HepG2 (cell line): ENCODE data around the gene CRKL. TPM values are rescaled to one million over a fixed set of nuclear protein-coding genes. Genes with fewer than 3 reads are reported as not detected.
A peak's percentile ranks its signal among the peaks of the same experiment; 100 is the strongest.

Experiments
- ATF7-NPFF ChIP-seq: sonication (generic); formaldehyde crosslinking; IDR thresholded peaks from 2 replicates; pipeline ENCODE4 v1.8.1; 2023; ENCODE audit warnings: mild to moderate bottlenecking, low read depth, missing genetic modification reagents, moderate library complexity
- HMG20B ChIP-seq: conservative IDR thresholded peaks from 2 replicates; pipeline ENCODE4 v1.6.1; 2016; ENCODE audit warnings: missing genetic modification reagents, missing compliant biosample characterization
- IRX3 ChIP-seq: sonication (generic); formaldehyde crosslinking; IDR thresholded peaks from 2 replicates; pipeline ENCODE4 v1.8.1; 2023; ENCODE audit warnings: mild to moderate bottlenecking, low read depth, missing genetic modification reagents, borderline replicate concordance
- KAT7 ChIP-seq: IDR thresholded peaks from 2 replicates; pipeline ENCODE4 v1.6.1; 2018; ENCODE audit warnings: borderline replicate concordance, missing compliant biosample characterization
- POLR2G ChIP-seq: fragments of 200-400 bp; formaldehyde crosslinking; IDR thresholded peaks from 2 replicates; pipeline ENCODE4 v1.6.1; 2018; ENCODE audit warnings: mild to moderate bottlenecking, low read depth, low read length, moderate library complexity
- RFX5 ChIP-seq: IDR thresholded peaks from 2 replicates; pipeline ENCODE4 v1.6.1; 2011; ENCODE audit warnings: low read depth, low read length, improper control_type of control experiment
- SRY ChIP-seq: sonication (generic); formaldehyde crosslinking; IDR thresholded peaks from 2 replicates; pipeline ENCODE4 v1.8.0; 2022; ENCODE audit warnings: mild to moderate bottlenecking, missing genetic modification reagents
- TOPORS ChIP-seq: sonication (generic); formaldehyde crosslinking; IDR thresholded peaks from 2 replicates; pipeline ENCODE4 v1.8.0; 2023; ENCODE audit warnings: mild to moderate bottlenecking, missing genetic modification reagents
- XBP1 ChIP-seq: sonication (generic); formaldehyde crosslinking; IDR thresholded peaks from 2 replicates; pipeline ENCODE4 v1.5.0; 2020; ENCODE audit warnings: missing genetic modification reagents
- ZFP37 ChIP-seq: sonication (generic); formaldehyde crosslinking; IDR thresholded peaks from 2 replicates; pipeline ENCODE4 v1.4.0; 2020; ENCODE audit warnings: missing genetic modification reagents, borderline replicate concordance
- ZNF20 ChIP-seq: sonication (generic); formaldehyde crosslinking; IDR thresholded peaks from 2 replicates; pipeline ENCODE4 v1.4.0; 2020; ENCODE audit warnings: mild to moderate bottlenecking, moderate library complexity, missing genetic modification reagents
- ZNF24 ChIP-seq: fragments of 450-650 bp; IDR thresholded peaks from 2 replicates; pipeline ENCODE4 v1.6.1; 2017; ENCODE audit warnings: antibody characterized with exemption, mild to moderate bottlenecking
- ZNF543 ChIP-seq: sonication (generic); formaldehyde crosslinking; IDR thresholded peaks from 2 replicates; pipeline ENCODE4 v1.4.0; 2020; ENCODE audit warnings: mild to moderate bottlenecking, missing genetic modification reagents
- ZNF672 ChIP-seq: sonication (generic); formaldehyde crosslinking; IDR thresholded peaks from 2 replicates; pipeline ENCODE4 v1.8.1; 2022; ENCODE audit warnings: missing genetic modification reagents
- ZNF777 ChIP-seq: sonication (generic); formaldehyde crosslinking; IDR thresholded peaks from 2 replicates; pipeline ENCODE4 v1.4.0; 2020; ENCODE audit warnings: missing genetic modification reagents
- ZNF788 ChIP-seq: sonication (generic); formaldehyde crosslinking; IDR thresholded peaks from 2 replicates; pipeline ENCODE4 v1.5.0; 2020; ENCODE audit warnings: mild to moderate bottlenecking, missing genetic modification reagents, borderline replicate concordance
- polyA plus RNA-seq, 8 experiments: library from polyadenylated mRNA; depleted of rRNA in 3 of 8; stranded (reverse) in 7 of 8; unstranded in 1 of 8; fragments of >200 nt; fragmentation: Illumina TruSeq in 4 of 8; extraction: Trizol in 4 of 8; gene quantifications; 2 replicates each; pipeline versions ENCODE4 v1.2.1 to v1.2.3, GENCODE V29; 2011 to 2016; ENCODE audit warnings: low read depth in 4 of 8, missing spikeins in 1 of 8, mixed read lengths in 1 of 8; ENCODE audit not compliant: insufficient read depth in 1 of 8
- total RNA-seq, 5 experiments: library from RNA; depleted of rRNA; stranded (reverse); fragments of >200 nt; fragmentation: Illumina TruSeq; extraction: Trizol; gene quantifications; 2 replicates each; pipeline ENCODE4 v1.2.3, GENCODE V29; 2016; ENCODE audit warnings: low read depth in 1 of 5
- TF ChIP-seq, protein P1 (sequence below): sonication (generic); formaldehyde crosslinking; IDR thresholded peaks from 2 replicates; pipeline ENCODE4 v1.5.1; 2020; ENCODE audit warnings: mild to moderate bottlenecking, missing genetic modification reagents, moderate library complexity
- TF ChIP-seq, protein P2 (sequence below): sonication (generic); formaldehyde crosslinking; IDR thresholded peaks from 2 replicates; pipeline ENCODE4 v1.4.0; 2020; ENCODE audit warnings: mild to moderate bottlenecking, missing genetic modification reagents
- TF ChIP-seq, protein P3 (sequence below): sonication (generic); IDR thresholded peaks from 2 replicates; pipeline ENCODE4 v1.6.1; 2016; ENCODE audit warnings: low read depth, borderline replicate concordance
- TF ChIP-seq, protein P4 (sequence below): IDR thresholded peaks from 2 replicates; pipeline ENCODE4 v1.6.1; 2016; ENCODE audit warnings: low read depth, control low read depth
- TF ChIP-seq, protein P5 (sequence below): sonication (generic); formaldehyde crosslinking; IDR thresholded peaks from 2 replicates; pipeline ENCODE4 v1.5.1; 2020; ENCODE audit warnings: missing genetic modification reagents, mild to moderate bottlenecking, borderline replicate concordance

CRKL gene
- total and polyA plus RNA-seq, 2 of the 13 experiments (the other 11 are each of a cell fraction or from before 2014, with no cell fraction given) = 37.4 to 60.6 TPM

DNA sequence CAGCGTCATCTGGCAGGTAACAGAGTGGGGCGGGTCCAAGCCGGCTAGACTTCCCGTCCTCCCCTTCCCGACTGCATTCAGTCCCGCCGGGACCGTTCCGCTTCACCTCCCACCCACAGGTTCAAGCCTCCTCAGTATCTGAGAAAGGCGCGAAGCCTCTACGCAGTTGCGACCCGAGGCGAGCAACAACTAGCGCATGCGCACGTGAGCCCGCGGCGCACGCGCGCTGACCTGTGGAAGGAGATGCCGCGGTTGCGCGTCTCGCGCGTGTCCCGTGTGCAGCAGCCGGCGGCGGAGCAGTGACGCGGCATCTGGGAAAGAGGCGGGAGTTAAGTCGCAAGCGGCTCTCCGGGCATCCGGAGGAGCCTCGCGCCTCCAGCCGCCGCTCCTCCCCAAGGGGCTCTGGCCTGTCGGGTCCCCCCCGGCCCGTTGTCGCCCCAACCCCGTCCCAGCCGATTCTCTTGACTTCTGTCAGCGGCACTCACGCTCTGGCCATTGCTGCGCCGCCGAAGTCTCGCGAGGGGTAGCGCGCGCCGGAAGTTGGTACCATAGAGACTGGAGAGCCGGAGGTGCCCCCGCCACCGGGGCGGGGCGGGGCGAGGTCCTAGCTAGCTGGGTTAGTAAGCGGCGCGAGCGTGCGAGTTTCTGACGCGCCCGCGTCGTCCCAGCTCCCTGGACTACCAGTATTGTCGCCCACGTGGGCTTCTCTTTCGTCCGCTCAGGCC, 84.6 kb downstream of the CRKL start, which contains the start of gene THAP7 (continued):
- TF ChIP-seq ZNF788 (CRISPR knock-in tag) (peak; percentile 25; the same call in 1 of the 2 replicates), POLR2G (peak; percentile 95), TOPORS (CRISPR knock-in tag) (peak; percentile 43; the same call in 1 of the 2 replicates), ZNF20 (peak; percentile 84), XBP1 (CRISPR knock-in tag) (no peak), ZNF777 (CRISPR knock-in tag) (0 out of 2 replicates have a peak, but pooled peaks have one; percentile 24), HMG20B (CRISPR knock-in tag) (no peak), IRX3 (CRISPR knock-in tag) (peak; percentile 65; the same call in 1 of the 2 replicates), KAT7 (CRISPR knock-in tag) (no peak; the same call in 1 of the 2 replicates), ZFP37 (0 out of 2 replicates have a peak, but pooled peaks have one; percentile 81), ZNF24 (no peak), ATF7-NPFF (CRISPR knock-in tag) (peak; percentile 57; the same call in 1 of the 2 replicates), ZNF543 (CRISPR knock-in tag) (peak; percentile 69; the same call in 1 of the 2 replicates), RFX5 (0 out of 2 replicates have a peak, but pooled peaks have one; percentile 3), ZNF672 (CRISPR knock-in tag) (no peak), SRY (CRISPR knock-in tag) (peak; percentile 66; the same call in 1 of the 2 replicates)
- TF ChIP-seq, protein P1, sequence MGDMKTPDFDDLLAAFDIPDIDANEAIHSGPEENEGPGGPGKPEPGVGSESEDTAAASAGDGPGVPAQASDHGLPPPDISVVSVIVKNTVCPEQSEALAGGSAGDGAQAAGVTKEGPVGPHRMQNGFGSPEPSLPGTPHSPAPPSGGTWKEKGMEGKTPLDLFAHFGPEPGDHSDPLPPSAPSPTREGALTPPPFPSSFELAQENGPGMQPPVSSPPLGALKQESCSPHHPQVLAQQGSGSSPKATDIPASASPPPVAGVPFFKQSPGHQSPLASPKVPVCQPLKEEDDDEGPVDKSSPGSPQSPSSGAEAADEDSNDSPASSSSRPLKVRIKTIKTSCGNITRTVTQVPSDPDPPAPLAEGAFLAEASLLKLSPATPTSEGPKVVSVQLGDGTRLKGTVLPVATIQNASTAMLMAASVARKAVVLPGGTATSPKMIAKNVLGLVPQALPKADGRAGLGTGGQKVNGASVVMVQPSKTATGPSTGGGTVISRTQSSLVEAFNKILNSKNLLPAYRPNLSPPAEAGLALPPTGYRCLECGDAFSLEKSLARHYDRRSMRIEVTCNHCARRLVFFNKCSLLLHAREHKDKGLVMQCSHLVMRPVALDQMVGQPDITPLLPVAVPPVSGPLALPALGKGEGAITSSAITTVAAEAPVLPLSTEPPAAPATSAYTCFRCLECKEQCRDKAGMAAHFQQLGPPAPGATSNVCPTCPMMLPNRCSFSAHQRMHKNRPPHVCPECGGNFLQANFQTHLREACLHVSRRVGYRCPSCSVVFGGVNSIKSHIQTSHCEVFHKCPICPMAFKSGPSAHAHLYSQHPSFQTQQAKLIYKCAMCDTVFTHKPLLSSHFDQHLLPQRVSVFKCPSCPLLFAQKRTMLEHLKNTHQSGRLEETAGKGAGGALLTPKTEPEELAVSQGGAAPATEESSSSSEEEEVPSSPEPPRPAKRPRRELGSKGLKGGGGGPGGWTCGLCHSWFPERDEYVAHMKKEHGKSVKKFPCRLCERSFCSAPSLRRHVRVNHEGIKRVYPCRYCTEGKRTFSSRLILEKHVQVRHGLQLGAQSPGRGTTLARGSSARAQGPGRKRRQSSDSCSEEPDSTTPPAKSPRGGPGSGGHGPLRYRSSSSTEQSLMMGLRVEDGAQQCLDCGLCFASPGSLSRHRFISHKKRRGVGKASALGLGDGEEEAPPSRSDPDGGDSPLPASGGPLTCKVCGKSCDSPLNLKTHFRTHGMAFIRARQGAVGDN = peak; percentile 99
- TF ChIP-seq, protein P2, sequence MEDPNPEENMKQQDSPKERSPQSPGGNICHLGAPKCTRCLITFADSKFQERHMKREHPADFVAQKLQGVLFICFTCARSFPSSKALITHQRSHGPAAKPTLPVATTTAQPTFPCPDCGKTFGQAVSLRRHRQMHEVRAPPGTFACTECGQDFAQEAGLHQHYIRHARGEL (CRISPR knock-in tag) = peak; percentile 65
- TF ChIP-seq, protein P3, sequence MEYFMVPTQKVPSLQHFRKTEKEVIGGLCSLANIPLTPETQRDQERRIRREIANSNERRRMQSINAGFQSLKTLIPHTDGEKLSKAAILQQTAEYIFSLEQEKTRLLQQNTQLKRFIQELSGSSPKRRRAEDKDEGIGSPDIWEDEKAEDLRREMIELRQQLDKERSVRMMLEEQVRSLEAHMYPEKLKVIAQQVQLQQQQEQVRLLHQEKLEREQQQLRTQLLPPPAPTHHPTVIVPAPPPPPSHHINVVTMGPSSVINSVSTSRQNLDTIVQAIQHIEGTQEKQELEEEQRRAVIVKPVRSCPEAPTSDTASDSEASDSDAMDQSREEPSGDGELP = peak; percentile 29; the same call in 1 of the 2 replicates
- TF ChIP-seq, protein P4, sequence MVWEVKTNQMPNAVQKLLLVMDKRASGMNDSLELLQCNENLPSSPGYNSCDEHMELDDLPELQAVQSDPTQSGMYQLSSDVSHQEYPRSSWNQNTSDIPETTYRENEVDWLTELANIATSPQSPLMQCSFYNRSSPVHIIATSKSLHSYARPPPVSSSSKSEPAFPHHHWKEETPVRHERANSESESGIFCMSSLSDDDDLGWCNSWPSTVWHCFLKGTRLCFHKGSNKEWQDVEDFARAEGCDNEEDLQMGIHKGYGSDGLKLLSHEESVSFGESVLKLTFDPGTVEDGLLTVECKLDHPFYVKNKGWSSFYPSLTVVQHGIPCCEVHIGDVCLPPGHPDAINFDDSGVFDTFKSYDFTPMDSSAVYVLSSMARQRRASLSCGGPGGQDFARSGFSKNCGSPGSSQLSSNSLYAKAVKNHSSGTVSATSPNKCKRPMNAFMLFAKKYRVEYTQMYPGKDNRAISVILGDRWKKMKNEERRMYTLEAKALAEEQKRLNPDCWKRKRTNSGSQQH (CRISPR knock-in tag) = peak; percentile 35; the same call in 1 of the 2 replicates
- TF ChIP-seq, protein P5, sequence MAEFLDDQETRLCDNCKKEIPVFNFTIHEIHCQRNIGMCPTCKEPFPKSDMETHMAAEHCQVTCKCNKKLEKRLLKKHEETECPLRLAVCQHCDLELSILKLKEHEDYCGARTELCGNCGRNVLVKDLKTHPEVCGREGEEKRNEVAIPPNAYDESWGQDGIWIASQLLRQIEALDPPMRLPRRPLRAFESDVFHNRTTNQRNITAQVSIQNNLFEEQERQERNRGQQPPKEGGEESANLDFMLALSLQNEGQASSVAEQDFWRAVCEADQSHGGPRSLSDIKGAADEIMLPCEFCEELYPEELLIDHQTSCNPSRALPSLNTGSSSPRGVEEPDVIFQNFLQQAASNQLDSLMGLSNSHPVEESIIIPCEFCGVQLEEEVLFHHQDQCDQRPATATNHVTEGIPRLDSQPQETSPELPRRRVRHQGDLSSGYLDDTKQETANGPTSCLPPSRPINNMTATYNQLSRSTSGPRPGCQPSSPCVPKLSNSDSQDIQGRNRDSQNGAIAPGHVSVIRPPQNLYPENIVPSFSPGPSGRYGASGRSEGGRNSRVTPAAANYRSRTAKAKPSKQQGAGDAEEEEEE (CRISPR knock-in tag) = no peak
